Erythroblast (primary cell): ENCODE results near the gene FBXW7.

Source experiments
- GATA1 ChIP-seq: IDR thresholded peaks from 2 replicates; pipeline ENCODE4 v1.6.1; 2011; ENCODE audit warnings: low read depth, mild to moderate bottlenecking, control low read depth, low read length, moderate library complexity
- POLR2A ChIP-seq: IDR thresholded peaks from 2 replicates; pipeline ENCODE4 v1.6.1; 2011; ENCODE audit warnings: mild to moderate bottlenecking, low read length

DNA sequence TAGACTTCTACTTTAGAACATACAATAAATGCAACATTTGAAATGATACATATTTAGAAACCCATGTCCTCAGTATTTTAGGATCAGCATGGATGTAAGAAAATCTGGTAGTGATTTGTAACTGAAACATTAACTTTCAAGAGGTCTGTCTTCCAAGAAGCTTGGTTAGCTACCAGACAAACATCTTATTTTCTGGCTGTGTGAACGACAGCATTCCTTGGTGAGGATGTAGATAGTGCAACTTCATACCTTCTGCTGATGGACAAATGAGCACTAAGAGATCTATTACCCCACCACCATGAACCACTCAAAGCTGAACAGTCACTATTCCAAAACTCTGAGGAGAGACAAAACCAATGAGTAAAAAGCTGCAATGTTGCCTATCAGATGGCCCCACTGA is 212.7 kb downstream of the FBXW7 start:
- TF ChIP-seq POLR2A (no peak), GATA1 (no peak)
